Right lobe of liver (tissue), 4 donors: ENCODE measurements around the gene TELO2.

Experiments
- CTCF ChIP-seq, 4 donors: fragments of 200-600 bp in 3 of 4; fragments of 450-650 bp in 1 of 4; IDR thresholded peaks; one replicate each; pipeline versions ENCODE4 v1.5.1 to v1.8.0; 2016 to 2022; ENCODE audit warnings: antibody characterized with exemption in 4 of 4, mild to moderate bottlenecking in 2 of 4
- POLR2A ChIP-seq: fragments of 450-650 bp; IDR thresholded peaks from one replicate; pipeline ENCODE4 v1.6.1; 2017; ENCODE audit warnings: antibody characterized with exemption, mild to moderate bottlenecking
- donor health status: DM: no; HTN: no; CAD: no.
- donor health status: DM: no; HTN: no; CAD: no.
- donor health status: DM: no; HTN: yes; CAD: no.

DNA sequence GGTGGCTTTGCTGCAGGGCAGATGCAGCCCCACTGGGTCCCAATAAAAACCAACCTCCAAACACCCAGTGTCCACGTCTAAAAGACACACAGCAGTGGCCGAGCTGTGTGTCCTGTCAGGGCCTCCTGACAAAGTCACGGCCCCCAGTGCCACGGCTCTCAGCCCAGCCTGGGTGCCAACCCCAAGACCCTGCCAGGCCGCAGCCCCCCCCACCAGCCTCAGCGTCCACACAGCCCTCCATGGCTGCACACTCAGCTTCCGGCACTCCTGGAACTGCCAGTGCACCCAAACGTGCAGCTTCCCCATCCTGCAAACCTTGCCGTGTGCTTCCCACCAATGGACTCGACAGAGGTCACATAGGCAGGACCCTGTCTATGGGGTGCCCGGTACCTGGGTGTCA lies 45.2 kb upstream of the TELO2 start:
- TF ChIP-seq CTCF (IDR thresholded peaks at IDR 0.05), result no peak
- TF ChIP-seq POLR2A, result no peak
